Stimulated activated CD4-positive, alpha-beta T cell treated with anti-CD3 and anti-CD28 coated beads, Interleukin-1b, Interleukin-23, amount 100 ng/mL, for 4 hours (primary cell): ENCODE data around the gene NLRP5.
"Not testable (repeated sequence)": the region's sequence is repeated elsewhere in the genome, so short reads cannot be mapped to it uniquely, and the experiment has no call there.

Source experiments
- DNase-seq, 2 donors: peaks; one replicate each; pipeline ENCODE4 v3.0.0-alpha.2; 2020; ENCODE audit warnings: low read depth in 2 of 2

Gene NLRP5

GRCh38 chr19:56098731-56099568 is 112.4 kb downstream of the NLRP5 start:
- no peak for DNase-seq

DNA sequence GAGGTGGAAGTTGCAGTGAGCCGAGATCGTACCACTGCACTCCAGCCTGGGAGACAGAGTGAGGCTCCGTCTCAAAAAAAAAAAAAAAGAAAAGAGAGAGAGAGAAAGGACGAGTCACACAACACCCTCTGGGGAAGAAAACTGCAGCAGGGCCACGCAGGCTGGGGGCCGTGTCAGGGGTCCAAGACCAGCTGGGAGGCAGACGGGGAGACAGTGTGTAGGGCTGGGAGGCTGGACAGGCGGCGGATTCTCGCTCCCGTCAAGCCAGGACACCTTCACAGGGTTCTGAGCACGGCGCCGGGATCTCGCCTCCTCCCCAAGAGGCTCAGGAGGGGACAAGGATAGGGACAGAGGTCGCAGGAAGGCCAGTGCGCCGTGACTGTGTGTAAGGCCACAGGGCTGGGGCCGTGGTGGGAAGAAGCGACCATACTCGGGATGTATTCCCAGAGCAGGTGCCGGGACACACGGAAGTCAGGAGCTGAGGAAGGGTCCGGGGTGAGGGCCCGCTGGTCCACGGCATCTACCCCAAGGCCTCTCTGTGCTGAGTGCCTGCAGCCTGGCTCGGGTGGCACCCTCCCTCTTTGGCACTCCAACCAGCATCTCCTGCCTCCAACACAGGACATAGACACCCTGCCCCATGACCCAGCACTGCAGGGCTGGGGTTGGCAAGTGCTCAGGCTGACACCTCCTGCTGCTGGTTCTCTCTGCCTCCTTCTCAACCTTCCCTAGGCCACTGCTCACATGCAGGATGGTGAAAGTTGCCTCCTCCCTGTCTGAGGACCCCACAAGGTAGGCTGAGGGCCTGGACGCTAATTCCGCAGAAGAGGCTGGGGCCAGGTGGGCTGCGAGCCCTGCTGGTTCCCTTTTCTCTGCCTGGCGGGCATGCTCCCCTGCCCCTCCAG is 113.3 kb downstream of the NLRP5 start:
- no peak for DNase-seq

GRCh38 chr19:56101095-56101494 is 114.5 kb downstream of the NLRP5 start:
- no peak for DNase-seq

DNA sequence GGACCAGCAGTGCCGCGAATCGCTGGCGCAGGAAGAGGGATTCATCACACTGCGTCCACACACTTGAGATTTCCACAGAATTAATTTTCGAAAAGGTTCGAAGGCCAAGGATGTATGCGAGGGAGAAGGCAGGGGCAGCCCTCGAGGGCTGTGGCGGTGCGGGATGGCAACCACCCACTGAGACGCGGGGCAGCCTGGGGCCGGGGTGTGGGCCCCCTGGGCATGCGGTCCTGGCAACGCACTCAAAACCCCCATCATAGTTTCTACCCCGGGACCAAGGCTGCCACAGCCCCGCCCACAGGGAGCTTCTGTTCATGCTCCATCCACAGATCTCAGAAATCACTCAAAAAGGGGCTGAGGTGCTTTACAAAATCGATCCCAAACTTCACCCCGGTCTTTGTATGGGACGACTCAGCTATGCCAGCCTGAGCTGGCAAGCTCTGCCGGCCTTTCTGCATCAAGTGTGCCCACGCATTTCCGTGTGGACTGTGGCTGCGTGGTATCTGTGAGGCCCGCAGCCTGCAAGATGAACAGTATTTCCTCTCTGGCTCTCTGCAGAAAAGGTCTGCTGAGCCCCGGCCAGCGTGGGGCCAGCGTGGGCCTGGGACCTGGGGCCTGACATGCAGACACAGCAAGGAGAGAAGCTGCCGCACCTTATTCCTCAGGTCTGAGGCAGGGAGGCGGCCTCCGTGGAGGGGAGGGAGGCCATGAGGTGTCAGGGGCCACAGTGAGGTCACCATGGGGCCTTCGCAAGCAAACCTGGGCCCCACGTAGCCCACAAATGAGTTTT is 115.4 kb downstream of the NLRP5 start:
- no peak for DNase-seq

DNA sequence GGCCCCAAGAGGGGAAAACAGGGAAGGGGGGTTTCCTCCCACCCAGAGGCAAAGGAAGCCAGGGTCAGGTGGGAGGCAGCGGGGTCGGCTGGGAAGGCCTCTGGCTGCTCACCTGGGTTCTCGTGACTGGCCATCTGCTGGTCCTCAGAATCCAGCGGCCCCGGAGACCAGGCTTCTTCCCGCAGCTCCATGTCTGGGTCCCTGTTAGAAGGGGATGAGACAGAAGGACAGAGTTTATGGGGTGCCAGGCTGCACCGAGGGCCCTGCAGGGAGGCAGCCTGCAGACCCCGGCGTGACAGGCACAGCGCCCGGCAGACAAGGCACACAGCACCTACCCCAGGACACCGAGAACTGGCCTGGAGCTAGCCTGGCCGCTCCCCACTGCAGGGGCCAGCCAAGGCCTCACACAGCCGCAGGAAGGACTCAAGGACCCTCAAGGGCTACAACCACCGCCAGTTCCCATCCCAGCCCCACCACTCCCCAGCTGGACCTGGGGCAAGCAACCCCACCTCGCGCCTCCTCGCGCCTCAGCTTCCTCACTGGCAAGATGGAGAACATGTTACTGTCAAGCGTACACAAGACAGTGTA is 116.5 kb downstream of the NLRP5 start:
- DNase-seq, result no peak

- DNase-seq, result no peak
These were observed 117.8 kb downstream of the NLRP5 start for GRCh38 chr19:56104423-56104822.

DNA sequence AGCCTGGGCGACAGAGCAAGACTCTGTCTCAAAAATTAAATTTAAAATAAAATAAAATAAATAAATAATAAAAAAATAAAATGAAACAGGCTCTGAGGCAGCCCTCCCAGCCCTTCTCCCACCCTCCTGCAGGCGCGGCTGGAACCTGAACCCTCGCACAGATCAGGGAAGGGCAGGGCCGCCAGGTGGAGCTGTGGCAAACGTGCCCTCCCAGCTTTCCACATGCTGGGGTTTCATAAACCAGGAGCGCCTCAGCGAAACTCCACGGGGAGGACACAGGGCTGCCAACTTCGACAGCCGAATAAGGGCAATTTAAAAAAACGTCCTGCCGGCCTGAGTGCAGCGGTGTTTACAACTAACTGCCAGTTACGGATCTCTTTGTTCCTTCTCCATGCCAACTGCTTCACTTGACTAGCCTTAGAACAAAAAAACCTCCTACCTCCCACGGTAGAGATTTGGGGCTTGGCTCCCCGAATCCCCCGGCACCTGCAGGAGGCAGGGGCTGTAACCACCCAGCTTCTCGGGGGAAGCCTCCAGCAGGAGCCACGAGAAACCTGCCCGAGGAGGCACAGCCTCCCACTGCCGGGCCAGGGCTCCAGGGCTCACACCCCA is 118.6 kb downstream of the NLRP5 start:
- DNase-seq, result peak; percentile 32 to 40

DNA sequence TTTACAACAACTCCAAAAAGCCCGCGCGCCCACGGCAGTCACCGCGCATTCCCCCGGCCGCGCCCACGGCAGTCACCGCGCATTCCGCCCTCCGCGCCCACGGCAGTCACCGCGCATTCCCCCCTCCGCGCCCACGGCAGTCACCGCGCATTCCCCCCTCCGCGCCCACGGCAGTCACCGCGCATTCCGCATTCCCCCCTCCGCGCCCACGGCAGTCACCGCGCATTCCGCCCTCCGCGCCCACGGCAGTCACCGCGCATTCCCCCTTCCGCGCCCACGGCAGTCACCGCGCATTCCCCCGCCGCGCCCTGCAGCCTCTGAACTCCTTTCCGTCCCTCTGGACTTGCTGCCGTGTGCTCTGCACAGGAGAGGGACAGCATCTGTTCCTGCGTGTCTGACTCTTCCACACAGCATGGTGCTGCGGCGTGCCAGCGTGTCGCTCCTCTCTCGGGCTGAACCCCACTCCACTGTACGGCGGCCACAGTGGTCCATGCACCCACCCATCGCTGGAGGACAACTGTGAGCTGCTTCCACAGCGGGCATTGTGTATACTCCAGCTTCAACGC is 119.3 kb downstream of the NLRP5 start:
- DNase-seq, result not testable (repeated sequence)

GRCh38 chr19:56106397-56106849 is 119.8 kb downstream of the NLRP5 start:
- DNase-seq, result no peak

DNA sequence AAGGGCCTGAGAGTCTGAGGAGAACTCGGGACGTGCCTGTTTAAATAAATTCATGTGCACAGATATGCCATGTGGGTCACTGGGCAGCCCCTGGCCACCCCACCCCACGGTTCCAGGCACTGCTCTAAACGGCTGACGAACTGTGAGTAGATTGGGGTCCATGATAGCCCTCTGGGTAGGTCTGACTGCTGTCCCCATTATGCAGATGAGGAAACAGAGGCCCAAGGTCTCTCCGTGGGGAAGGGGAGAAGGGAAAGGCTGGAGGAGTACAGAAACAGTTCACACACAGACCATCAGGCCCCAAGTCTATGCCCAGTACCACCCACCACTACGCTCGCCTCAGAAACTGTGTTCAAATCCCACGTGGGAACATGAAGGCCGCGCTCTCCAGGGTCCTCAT is 120.4 kb downstream of the NLRP5 start:
- DNase-seq, result no peak

DNA sequence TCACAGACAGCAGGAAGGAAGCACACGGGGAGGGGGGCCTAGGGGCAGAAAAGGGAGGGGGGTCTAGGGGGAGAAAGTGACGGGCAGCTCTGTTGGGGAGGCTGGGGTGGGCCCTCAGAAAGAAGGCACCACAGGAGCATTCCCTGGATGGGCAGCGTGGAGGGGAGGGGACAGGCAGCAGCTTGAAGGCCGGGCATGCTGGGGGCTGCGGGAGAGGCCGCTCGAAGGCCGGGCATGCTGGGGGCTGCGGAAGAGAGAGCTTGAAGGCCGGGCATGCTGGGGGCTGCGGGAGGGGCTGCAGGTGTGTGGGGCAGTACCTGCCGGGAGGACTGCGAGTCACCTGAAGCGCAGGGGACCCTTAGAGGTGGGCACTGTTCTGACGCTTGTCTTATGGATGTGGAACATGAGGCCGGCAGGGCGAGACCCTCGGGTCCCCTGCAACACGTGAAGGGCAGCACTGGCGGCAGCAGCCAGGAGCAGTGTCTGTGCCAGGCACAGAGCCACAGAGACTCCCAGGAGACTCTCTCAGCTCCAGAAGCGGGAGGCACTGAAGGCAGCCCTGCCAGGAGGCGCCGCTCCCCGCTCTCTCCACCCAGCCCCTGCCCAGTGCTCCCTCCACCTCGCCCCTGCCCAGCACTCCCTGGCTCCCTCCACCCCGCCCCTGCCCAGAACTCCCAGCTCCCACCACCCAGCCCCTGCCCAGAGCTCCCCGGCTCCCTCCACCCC is 121.2 kb downstream of the NLRP5 start:
- no peak for DNase-seq

GRCh38 chr19:56108447-56109195 is 122.0 kb downstream of the NLRP5 start:
- no peak for DNase-seq

- no peak for DNase-seq
These were observed 122.7 kb downstream of the NLRP5 start for GRCh38 chr19:56109226-56109625.

DNA sequence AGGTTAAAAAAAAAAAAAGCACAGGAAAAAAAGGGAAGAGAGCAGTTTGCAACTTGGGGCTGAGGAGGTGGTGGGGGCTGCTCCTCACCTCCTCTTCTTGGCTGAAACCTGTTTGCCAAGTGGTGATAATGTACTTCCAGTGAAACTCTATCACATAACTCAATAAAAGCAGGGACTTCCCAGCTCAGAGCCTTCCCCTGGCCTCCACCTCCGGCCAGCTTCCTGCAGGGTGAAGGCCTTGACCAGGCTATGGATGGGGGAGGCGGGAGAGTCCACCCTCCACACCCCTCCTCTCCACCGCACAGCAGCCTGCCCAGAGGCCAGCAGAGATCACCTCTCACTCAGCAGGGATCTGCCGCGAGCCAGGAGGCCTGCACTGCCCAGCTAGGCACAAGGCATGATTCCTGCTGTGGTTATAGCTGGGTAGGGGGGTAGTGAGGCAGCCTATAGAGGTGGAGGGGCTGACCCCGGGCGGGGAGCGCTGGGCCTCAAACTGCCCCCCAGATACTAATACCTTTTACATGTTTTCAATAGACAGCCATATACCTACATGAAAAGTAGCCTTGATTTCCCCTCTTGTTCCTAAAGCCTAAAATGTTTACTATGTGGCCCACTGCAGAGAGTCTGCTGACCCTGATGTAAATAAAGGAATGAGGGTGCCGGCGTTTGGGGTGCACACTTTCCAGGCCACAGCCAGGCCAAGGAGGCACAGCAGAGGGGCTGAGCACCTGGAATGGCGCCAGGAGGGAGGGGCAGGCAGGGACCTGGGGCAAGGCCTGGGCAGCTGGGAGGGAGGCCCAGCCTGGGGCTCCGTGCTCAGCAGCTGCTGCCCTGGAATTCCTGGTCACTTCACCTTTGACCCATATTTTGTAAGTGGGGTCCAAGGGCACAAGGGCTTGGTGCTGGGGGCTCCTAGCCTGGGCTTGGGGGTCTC is 124.2 kb downstream of the NLRP5 start:
- DNase-seq, result no peak
